Psoas muscle (tissue), 8 donors: Measurements from ENCODE around the gene CDKN1C. TPM values are rescaled to one million over a fixed set of nuclear protein-coding genes. Genes with fewer than 3 reads are reported as not detected.

ENCODE experiments used
- ATAC-seq, 4 donors: fragments of 200-7000 bp; cut with Tn5 transposase; one replicate each; pipeline ENCODE4 v1.9.1; 2020; ENCODE audit warnings: moderate library complexity in 3 of 4, mild to moderate bottlenecking in 2 of 4
- DNase-seq, 2 donors: peaks; one replicate each; pipeline ENCODE4 v3.0.0-alpha.2; 2020
- H3K27ac ChIP-seq: fragments of 200-600 bp; one replicate; pipeline ENCODE4 v1.8.0; 2022
- H3K27me3 ChIP-seq, 3 donors: fragments of 200-600 bp in 1 of 3; one replicate each; pipeline versions ENCODE4 v1.6.1 to v1.8.0; 2013 to 2022; ENCODE audit warnings: low read length in 2 of 3, mild to moderate bottlenecking in 2 of 3, moderate library complexity in 1 of 3; ENCODE audit not compliant: insufficient read depth in 3 of 3
- H3K36me3 ChIP-seq, 2 donors: fragments of 200-600 bp in 1 of 2; one replicate each; pipeline versions ENCODE4 v1.6.1 to v1.8.0; 2013 to 2022; ENCODE audit warnings: low read depth in 1 of 2, mild to moderate bottlenecking in 1 of 2, moderate library complexity in 1 of 2; ENCODE audit not compliant: insufficient read depth in 1 of 2
- H3K4me1 ChIP-seq: fragments of 200-600 bp; one replicate; pipeline ENCODE4 v1.8.0; 2022
- H3K4me3 ChIP-seq: fragments of 200-600 bp; one replicate; pipeline ENCODE4 v1.8.0; 2022; ENCODE audit warnings: mild to moderate bottlenecking
- H3K9me3 ChIP-seq: fragments of 200-600 bp; one replicate; pipeline ENCODE4 v1.8.0; 2022
- WGBS, 3 donors: extraction: QIAGEN DNeasy Blood & Tissue Kit; methylation state at CpG; one replicate each; pipeline versions ENCODE4 v1.1.6 to v1.1.7; 2013; 5-methylcytosine and 5-hydroxymethylcytosine counted together
- intact Hi-C, 2 donors: fragments of 100-400 bp; cut with DNase I; formaldehyde crosslinking; loops; one replicate each; pipeline versions ENCODE4 v1.11.0 to v1.14.2; 2022
- polyA plus RNA-seq, 3 donors: library from polyadenylated mRNA; stranded (reverse); fragments of 200-250 nt; gene quantifications; one replicate each; pipeline ENCODE4 v1.2.3, GENCODE V29; 2013
- total RNA-seq, 4 donors: library from RNA; stranded (reverse); fragmentation: NEBNext Ultra II Directional in 2 of 4; extraction: Animal tissue kit (Norgen Biotek cat#: 25700) in 2 of 4; gene quantifications; one replicate each; pipeline versions ENCODE4 v1.2.1 to v1.2.4, GENCODE V29; 2021 to 2023
- TF ChIP-seq, protein P1 (sequence below): fragments of 200-600 bp; IDR thresholded peaks from one replicate; pipeline ENCODE4 v1.8.0; 2022; ENCODE audit warnings: antibody characterized with exemption
- donor health status: healthy with polysubstance abuse.
- donor health status: DM: no; HTN: no; CAD: no; lungs with moderate emphysema.
- donor health status: Bipolar disorder and iron deficiency.
- donor health status: healthy.
- donor health status: DM: yes; HTN: yes; CAD: no.
- donor health status: DM: no; HTN: no; CAD: no.
- donor health status: DM: no; HTN: no; CAD: no.
- donor health status: DM: yes; HTN: yes; CAD: no.

CDKN1C gene
- total and polyA plus RNA-seq, 7 donors = 14.3 to 49.4 (median 29.9) TPM

DNA sequence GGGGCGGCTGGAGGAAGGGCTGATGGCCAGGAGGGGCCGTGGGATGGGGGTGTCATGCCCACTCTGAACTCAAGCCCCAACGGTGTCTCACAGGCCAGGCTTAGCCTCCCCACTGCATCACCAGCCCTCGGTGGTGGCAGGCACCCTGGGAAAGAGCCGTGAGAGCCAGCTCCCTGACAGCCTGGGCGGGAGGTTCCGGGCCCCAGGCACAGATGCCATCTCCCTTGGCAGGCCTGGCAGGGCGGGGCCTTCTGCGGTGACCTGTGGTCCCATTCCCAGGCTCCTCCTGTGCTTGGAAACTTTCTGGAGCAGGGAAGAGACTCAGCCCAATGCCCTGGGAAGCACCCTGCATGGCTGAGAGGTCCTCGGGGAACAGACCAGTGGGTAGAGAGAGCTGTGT, 38.8 kb upstream of the CDKN1C start:
- Histone ChIP-seq H3K27me3 (peaks cover 0 to 35% (median 9%) of the 10 kb centered on the region in 3 donors), H3K27ac (no peak overlapping the region), H3K36me3 (no peaks in the 10 kb centered on the region), H3K9me3 (no peaks in the 10 kb centered on the region), H3K4me3 (no peak overlapping the region), H3K4me1 (peaks cover 6% of the 10 kb centered on the region)
- 37 to 59% (median 51%) methylated on average over 8 to 10 of the region's 10 CpGs for WGBS, 3 donors
- no peak for ATAC-seq
- TF ChIP-seq, protein P1, sequence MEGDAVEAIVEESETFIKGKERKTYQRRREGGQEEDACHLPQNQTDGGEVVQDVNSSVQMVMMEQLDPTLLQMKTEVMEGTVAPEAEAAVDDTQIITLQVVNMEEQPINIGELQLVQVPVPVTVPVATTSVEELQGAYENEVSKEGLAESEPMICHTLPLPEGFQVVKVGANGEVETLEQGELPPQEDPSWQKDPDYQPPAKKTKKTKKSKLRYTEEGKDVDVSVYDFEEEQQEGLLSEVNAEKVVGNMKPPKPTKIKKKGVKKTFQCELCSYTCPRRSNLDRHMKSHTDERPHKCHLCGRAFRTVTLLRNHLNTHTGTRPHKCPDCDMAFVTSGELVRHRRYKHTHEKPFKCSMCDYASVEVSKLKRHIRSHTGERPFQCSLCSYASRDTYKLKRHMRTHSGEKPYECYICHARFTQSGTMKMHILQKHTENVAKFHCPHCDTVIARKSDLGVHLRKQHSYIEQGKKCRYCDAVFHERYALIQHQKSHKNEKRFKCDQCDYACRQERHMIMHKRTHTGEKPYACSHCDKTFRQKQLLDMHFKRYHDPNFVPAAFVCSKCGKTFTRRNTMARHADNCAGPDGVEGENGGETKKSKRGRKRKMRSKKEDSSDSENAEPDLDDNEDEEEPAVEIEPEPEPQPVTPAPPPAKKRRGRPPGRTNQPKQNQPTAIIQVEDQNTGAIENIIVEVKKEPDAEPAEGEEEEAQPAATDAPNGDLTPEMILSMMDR = no peak
- peak in 1 of 2 donors; percentile 46 for DNase-seq
- intact Hi-C loops = no loop called here

DNA sequence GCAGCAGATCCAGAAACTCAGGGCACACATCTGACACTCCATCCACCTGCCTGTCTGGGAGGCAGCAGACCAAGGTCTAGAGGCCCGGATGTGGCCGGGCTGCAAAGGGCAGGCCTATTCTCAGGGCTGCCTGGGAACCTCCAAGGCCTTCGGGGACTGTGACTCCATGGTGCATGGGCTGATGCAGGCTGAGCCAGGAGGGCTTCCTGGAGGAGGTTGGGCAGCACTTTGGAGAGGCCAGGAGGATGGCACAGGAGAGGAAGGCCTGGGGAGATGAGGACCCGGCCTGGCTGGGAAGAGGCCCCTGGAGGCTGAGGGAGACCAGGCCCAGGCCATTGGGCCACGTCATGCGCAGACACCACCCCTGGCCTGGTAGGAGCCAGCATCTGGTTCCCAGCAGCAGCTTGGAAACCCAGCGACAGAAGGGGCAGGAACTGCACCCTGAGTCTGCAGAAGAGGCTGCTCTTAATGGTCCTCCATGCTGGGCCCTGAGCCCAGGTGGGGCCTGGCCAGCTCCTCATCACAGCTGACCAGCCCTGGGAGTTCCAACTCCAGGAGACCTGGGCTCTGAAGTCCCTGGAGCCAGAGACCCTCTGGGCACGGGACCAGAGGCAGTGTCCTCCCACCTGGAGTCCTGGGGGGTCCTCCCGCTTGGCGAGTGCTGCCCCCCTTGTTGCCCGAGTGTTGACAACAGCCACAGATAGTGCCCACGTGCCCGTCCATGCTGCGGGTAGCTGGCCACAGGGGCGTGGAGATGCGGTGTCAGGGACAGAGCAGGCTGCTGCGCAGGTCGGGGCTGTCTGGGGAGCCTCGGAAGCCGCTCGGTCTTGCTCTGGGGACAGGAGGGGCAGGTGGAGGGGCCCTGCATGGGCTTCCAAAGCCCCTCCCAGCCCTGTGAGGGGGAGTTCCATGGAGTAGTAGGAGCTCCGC, 38.1 kb upstream of the CDKN1C start:
- Histone ChIP-seq H3K36me3 (no peaks in the 10 kb centered on the region), H3K4me1 (peaks cover 6% of the 10 kb centered on the region), H3K27me3 (peaks cover 0 to 28% (median 9%) of the 10 kb centered on the region in 3 donors), H3K4me3 (no peak overlapping the region), H3K9me3 (no peaks in the 10 kb centered on the region), H3K27ac (no peak overlapping the region)
- TF ChIP-seq, protein P1 = no peak
- intact Hi-C loops = no loop called here
- 77 to 88% (median 77%) methylated on average over 19 to 22 of the region's 22 CpGs for WGBS, 3 donors
- DNase-seq (peak in 1 of 2 donors; percentile 42), ATAC-seq (no peak)

DNA sequence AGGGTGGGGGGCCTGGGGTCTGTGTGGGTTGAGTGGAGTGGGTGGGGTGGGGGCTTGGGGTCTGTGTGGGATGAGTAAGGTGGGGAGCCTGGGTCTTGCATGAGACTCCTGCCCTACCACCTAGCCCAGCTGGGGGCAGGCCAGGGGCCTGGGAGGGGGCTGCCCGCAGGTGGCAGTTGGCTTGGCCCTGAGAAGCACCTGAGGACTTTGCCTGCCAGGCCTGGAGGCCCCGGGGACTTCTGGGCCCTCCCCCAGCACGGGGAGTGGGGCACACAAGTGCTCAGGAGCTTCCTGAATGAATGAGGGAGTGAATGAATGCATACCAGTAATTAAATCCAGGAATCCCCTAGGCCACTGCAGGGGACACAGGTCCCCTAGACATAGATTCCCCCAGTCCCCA, 37.1 kb upstream of the CDKN1C start:
- no peak for DNase-seq
- H3K9me3 ChIP-seq = no peaks in the 10 kb centered on the region
- WGBS, 3 donors = 75 to 85% (median 80%) methylated on average over 3 of the region's 3 CpGs
- no peak overlapping the region for H3K27ac ChIP-seq
- intact Hi-C loops = no loop called here
- TF ChIP-seq, protein P1 = no peak
- H3K4me3 ChIP-seq = no peak overlapping the region
- ATAC-seq = no peak
- peaks cover 0 to 18% (median 4%) of the 10 kb centered on the region in 3 donors for H3K27me3 ChIP-seq
- no peaks in the 10 kb centered on the region for H3K36me3 ChIP-seq
- H3K4me1 ChIP-seq = no peaks in the 10 kb centered on the region

DNA sequence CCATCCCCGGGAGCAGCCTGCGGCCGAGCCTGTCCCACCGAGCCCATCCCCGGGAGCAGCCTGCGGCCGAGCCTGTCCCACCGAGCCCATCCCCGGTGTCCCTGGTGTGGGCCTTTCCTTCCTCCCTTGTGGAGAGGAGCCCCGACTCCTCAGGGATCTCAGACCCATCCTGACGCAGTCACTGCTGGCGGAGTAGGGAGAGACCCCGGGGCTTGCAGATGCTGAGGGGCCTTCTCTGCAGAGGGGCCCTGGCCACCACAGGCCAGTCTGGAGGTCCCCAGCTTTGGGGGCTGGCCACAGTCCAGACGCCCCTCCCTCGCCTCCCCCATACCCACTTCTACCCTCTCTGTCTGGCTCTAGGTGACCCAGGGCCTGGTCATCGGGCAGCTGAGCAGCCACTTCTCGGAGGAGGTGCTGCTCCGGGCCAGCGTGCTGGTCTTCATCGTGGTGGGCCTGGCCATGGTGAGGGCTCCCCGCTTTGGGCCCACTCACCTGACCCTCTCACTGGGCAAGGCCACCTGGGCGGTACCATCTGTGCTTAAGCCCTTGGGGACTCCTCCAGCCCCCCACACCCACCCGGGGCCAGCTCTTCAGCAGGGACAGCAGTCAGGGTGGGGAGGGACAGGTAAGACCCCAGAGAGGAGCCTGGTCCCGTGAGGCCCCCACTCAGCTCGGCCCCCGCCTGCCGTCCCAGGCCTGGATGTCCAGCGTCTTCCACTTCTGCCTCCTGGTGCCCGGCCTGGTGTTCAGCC, 36.3 kb upstream of the CDKN1C start:
- intact Hi-C loops = no loop called here
- Histone ChIP-seq H3K4me3 (no peak overlapping the region), H3K9me3 (no peaks in the 10 kb centered on the region), H3K4me1 (no peaks in the 10 kb centered on the region), H3K27me3 (peaks cover 0 to 10% (median 0%) of the 10 kb centered on the region in 3 donors), H3K27ac (no peak overlapping the region), H3K36me3 (no peaks in the 10 kb centered on the region)
- ATAC-seq = no peak
- DNase-seq = no peak
- WGBS, 3 donors = 85 to 90% (median 90%) methylated on average over 20 to 27 of the region's 29 CpGs
- TF ChIP-seq, protein P1 = no peak
